HG02840 (cell line): ENCODE measurements around the gene DIP2A.

Source experiments
- ATAC-seq: cut with Tn5 transposase; IDR thresholded peaks from one replicate; pipeline ENCODE4 v1.9.1; 2021; ENCODE audit warnings: mild to moderate bottlenecking, moderate library complexity, moderate number of reproducible peaks; ENCODE audit not compliant: unreplicated experiment, low FRiP score

DIP2A gene

DNA sequence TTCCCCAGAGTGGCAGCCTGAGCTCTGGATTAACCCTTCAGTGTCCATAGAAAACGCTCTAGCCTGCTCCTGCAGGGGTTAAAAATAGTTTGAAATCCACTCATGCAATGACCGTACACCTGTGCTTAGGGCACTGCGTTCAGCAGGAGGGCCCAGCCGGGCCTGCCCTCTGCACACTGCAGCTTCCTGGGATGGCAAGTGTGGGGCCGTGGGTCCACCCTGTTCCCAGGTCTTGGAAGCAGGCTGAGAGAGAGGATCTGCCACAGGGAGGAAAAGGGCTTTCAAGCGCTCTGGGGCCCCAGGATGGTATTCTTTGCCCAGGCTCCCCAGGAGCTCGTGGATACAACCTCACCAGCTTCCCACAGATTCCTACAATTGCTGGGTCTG, 147.7 kb downstream of the DIP2A start:
- no peak for ATAC-seq

DNA sequence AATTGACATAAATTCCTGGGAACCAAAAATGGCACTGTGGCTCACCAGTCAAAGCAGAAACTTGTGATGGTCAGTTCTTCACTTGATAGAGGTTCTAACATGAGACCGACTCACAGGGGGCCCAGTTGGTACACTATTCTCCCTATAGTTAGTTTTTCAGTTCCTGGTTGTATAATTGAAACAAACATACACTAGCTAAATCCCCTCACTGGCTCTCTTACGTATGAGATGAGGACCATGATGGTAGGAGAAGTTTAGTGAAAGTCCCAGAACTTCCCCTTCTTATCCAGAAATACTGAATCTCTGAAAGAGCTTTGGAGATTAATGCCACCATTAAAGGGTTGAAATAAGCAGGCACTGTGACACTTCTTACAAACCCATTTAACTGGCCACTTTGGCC, 148.9 kb downstream of the DIP2A start:
- ATAC-seq, result no peak

- ATAC-seq, result no peak
Observed at GRCh38 chr21:46608672-46609111, 150.0 kb downstream of the DIP2A start.

GRCh38 chr21:46610018-46610701, 151.5 kb downstream of the DIP2A start:
- ATAC-seq, result no peak

GRCh38 chr21:46613391-46613790, 154.7 kb downstream of the DIP2A start:
- no peak for ATAC-seq

- ATAC-seq, result no peak
Observed at GRCh38 chr21:46616050-46616449, 157.4 kb downstream of the DIP2A start.

- ATAC-seq, result no peak
Observed at GRCh38 chr21:46616656-46617055, 158.0 kb downstream of the DIP2A start.

GRCh38 chr21:46617267-46618051, 158.8 kb downstream of the DIP2A start:
- no peak for ATAC-seq

- no peak for ATAC-seq
Observed at GRCh38 chr21:46618738-46619379, 160.2 kb downstream of the DIP2A start.
